Ureter (tissue), 1 donor: ENCODE measurements around the gene WFDC11. TPM values are rescaled to one million over a fixed set of nuclear protein-coding genes. Genes with fewer than 3 reads are reported as not detected.

ENCODE experiments used
- DNase-seq: peaks from one replicate; pipeline ENCODE4 v3.0.0-alpha.2; 2020; ENCODE audit warnings: low spot score
- total RNA-seq: library from RNA; stranded (reverse); gene quantifications from one replicate; pipeline ENCODE4 v1.2.4, GENCODE V29; 2023
- donor health status: DM: yes; HTN: yes; CAD: no.

WFDC11 gene
- total RNA-seq, 1 donor from 2014 or later: not detected

DNA sequence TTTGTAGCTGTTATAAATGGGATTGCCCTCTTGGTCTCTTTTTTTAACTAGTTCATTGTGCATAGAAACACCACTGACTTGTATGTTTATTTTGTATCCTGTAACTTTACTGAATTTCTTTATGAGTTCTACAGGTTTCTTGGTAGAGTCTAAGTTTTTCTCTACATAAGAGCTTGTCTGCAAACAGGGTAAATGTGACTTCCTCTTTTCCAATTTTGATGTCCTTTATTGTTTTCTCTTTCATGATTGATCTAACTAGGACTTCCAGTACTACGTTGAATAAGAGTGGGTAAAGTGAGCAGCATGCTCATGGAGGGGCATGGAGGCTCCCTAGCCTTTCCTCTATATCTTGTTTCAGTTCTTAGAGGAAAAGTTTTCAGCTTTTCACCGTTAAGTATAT is 43.5 kb downstream of the WFDC11 start:
- DNase-seq: no peak

- no peak for DNase-seq
Observed at GRCh38 chr20:45621593-45621992, 48.4 kb downstream of the WFDC11 start.

DNA sequence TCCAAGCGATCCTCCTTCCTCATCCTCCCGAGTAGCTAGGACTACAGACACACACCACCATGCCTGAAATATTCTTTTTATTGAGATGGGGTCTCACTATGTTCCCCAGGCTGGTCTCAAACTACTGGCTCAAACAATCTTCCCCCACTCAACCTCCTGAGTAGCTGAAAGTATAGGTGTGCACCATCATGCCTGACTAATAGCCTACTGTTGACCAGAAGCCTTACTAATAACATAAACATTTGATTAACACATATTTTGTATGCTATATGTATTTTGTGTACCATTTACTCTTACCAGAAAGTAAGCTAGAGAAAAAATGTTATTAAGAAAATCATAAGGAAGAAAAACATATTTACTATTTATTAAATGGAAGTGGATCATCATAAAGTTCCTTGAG is 52.4 kb downstream of the WFDC11 start:
- DNase-seq: no peak

GRCh38 chr20:45612314-45612713 is 57.7 kb downstream of the WFDC11 start:
- no peak for DNase-seq

GRCh38 chr20:45611054-45611453 is 59.0 kb downstream of the WFDC11 start:
- DNase-seq: no peak

GRCh38 chr20:45607810-45608209 is 62.2 kb downstream of the WFDC11 start:
- DNase-seq: no peak

Other genes with a start within 250 kb of the WFDC11 start
- gene WFDC2, start 200.5 kb downstream of the WFDC11 start, total RNA-seq: 244 TPM
- gene SPINT3, start 154.6 kb downstream of the WFDC11 start, total RNA-seq: not detected
- not detected for gene WFDC6, start 130.8 kb downstream of the WFDC11 start, total RNA-seq
- gene EPPIN, start 122.8 kb downstream of the WFDC11 start, total RNA-seq: not detected
- not detected for gene WFDC8, start 91.0 kb downstream of the WFDC11 start, total RNA-seq
- not detected for gene WFDC10A, start 40.5 kb downstream of the WFDC11 start, total RNA-seq
- not detected for gene WFDC9, start 39.0 kb downstream of the WFDC11 start, total RNA-seq
- gene WFDC13, start 31.8 kb upstream of the WFDC11 start, total RNA-seq: 0.55 TPM
- gene WFDC10B, start 34.8 kb upstream of the WFDC11 start, total RNA-seq: 1.9 TPM
- not detected for gene SPINT4, start 52.1 kb upstream of the WFDC11 start, total RNA-seq
- gene WFDC3, start 121.6 kb upstream of the WFDC11 start, total RNA-seq: 3.0 TPM
- 24.5 TPM for gene DNTTIP1, start 121.7 kb upstream of the WFDC11 start, total RNA-seq
- 1.1 TPM for gene UBE2C, start 142.4 kb upstream of the WFDC11 start, total RNA-seq
- 0.57 TPM for gene TNNC2, start 157.1 kb upstream of the WFDC11 start, total RNA-seq
- 31.4 TPM for gene SNX21, start 163.6 kb upstream of the WFDC11 start, total RNA-seq
- gene ACOT8, start 187.2 kb upstream of the WFDC11 start, total RNA-seq: 21.0 TPM
- gene ZSWIM3, start 187.4 kb upstream of the WFDC11 start, total RNA-seq: 4.1 TPM
- gene ZSWIM1, start 211.0 kb upstream of the WFDC11 start, total RNA-seq: 14.4 TPM
- 8.6 TPM for gene SPATA25, start 217.4 kb upstream of the WFDC11 start, total RNA-seq
- 17.9 TPM for gene NEURL2, start 221.0 kb upstream of the WFDC11 start, total RNA-seq
- 98.0 TPM for gene CTSA, start 221.1 kb upstream of the WFDC11 start, total RNA-seq
- 101 TPM for gene PLTP, start 241.9 kb upstream of the WFDC11 start, total RNA-seq